ENCODE data around the gene CCDC134. TPM values are rescaled to one million over a fixed set of nuclear protein-coding genes. Genes with fewer than 3 reads are reported as not detected.

The CCDC134 gene
- total and polyA plus RNA-seq, 2 donors from 2014 or later = 5.0 to 12.2 TPM

DNA sequence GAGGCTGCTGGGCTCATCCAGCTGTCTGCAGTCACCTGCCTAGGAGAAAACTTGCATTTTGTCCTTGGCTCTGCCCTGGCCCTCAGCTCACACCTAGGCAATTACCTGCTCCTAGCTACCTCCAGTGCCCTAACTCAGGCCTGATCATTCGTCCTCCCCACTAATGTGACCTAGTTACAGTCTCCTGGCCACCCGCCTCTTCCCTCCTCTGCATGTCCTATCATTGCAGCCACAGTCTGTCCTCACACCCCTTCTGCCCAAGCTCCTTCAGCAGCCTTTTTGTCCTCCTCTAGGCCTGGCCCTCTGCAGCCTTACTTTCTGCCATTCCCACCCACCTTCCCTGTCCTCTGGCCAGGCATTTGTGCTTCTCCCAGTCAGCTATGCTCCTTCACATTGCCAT lies 17.7 kb upstream of the CCDC134 start:
- Histone ChIP-seq H3K4me3 (ENCODE audit: low read length in 3 of 3) (no peak overlapping the region), H3K27me3 (ENCODE audit: control insufficient read depth, insufficient read depth, low read length) (no peaks in the 10 kb centered on the region), H3K9me3 (ENCODE audit: control insufficient read depth in 2 of 3, insufficient read depth in 1 of 3, low read length in 3 of 3) (no peaks in the 10 kb centered on the region), H3K4me1 (ENCODE audit: control insufficient read depth in 2 of 3, insufficient read depth in 2 of 3, low read depth in 1 of 3, low read length in 3 of 3) (peaks cover 0 to 4% (median 0%) of the 10 kb centered on the region in 3 donors), H3K36me3 (ENCODE audit: control insufficient read depth in 2 of 3, insufficient read depth in 3 of 3, low read length in 3 of 3) (no peaks in the 10 kb centered on the region), H3K27ac (ENCODE audit: low read depth in 2 of 2, low read length in 2 of 2) (no peak overlapping the region), H3K9ac (ENCODE audit: low read length in 3 of 3) (no peak overlapping the region)
- DNase-seq (no peak), FAIRE-seq (no peak)
- TF ChIP-seq CTCF (IDR thresholded peaks at IDR 0.05; ENCODE audit: borderline replicate concordance, extremely low read depth, insufficient read depth) = no peak
- intact Hi-C loops (cut with DNase I) = no loop called here

- Histone ChIP-seq H3K36me3 (ENCODE audit: control insufficient read depth in 2 of 3, insufficient read depth in 3 of 3, low read length in 3 of 3) (no peaks in the 10 kb centered on the region), H3K4me3 (ENCODE audit: low read length in 3 of 3) (no peak overlapping the region), H3K4me1 (ENCODE audit: control insufficient read depth in 2 of 3, insufficient read depth in 2 of 3, low read depth in 1 of 3, low read length in 3 of 3) (peaks cover 0 to 4% (median 0%) of the 10 kb centered on the region in 3 donors), H3K27ac (ENCODE audit: low read depth in 2 of 2, low read length in 2 of 2) (no peak overlapping the region), H3K27me3 (ENCODE audit: control insufficient read depth, insufficient read depth, low read length) (no peaks in the 10 kb centered on the region), H3K9me3 (ENCODE audit: control insufficient read depth in 2 of 3, insufficient read depth in 1 of 3, low read length in 3 of 3) (no peaks in the 10 kb centered on the region), H3K9ac (ENCODE audit: low read length in 3 of 3) (no peak overlapping the region)
- no peak for DNase-seq
- intact Hi-C loops (cut with DNase I) = no loop called here
- FAIRE-seq = no peak
- TF ChIP-seq CTCF (IDR thresholded peaks at IDR 0.05; ENCODE audit: borderline replicate concordance, extremely low read depth, insufficient read depth) = no peak
Measured at GRCh38 chr22:41787331-41787730, 13.1 kb upstream of the CCDC134 start.

DNA sequence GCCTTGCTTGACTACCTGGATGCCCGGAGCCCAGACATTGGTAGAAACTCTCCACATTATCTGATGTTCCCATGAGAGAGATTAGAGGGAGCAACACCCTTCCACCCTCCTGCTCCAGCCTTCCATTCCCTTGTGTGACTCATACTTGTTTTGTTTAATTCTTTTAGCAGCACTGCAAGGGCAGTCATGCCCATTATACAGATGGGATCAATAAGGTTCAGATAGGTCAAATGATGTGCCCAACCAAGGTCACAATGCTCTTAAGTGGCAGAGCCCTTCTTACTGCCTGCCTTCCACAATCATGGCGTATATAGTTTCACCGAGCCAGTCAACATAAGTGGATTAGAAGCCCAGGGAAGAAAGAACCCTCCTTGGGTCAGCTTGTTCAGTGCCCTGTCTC lies 6.6 kb upstream of the CCDC134 start:
- no peaks in the 10 kb centered on the region for H3K4me1 ChIP-seq (ENCODE audit: control insufficient read depth in 2 of 3, insufficient read depth in 2 of 3, low read depth in 1 of 3, low read length in 3 of 3)
- no peaks in the 10 kb centered on the region for H3K27me3 ChIP-seq (ENCODE audit: control insufficient read depth, insufficient read depth, low read length)
- no peak overlapping the region for H3K9ac ChIP-seq (ENCODE audit: low read length in 3 of 3)
- no peak overlapping the region for H3K27ac ChIP-seq (ENCODE audit: low read depth in 2 of 2, low read length in 2 of 2)
- H3K36me3 ChIP-seq (ENCODE audit: control insufficient read depth in 2 of 3, insufficient read depth in 3 of 3, low read length in 3 of 3) = no peaks in the 10 kb centered on the region
- H3K9me3 ChIP-seq (ENCODE audit: control insufficient read depth in 2 of 3, insufficient read depth in 1 of 3, low read length in 3 of 3) = no peaks in the 10 kb centered on the region
- no peak overlapping the region for H3K4me3 ChIP-seq (ENCODE audit: low read length in 3 of 3)
- FAIRE-seq (no peak), DNase-seq (no peak)
- intact Hi-C loops (cut with DNase I) = no loop called here
- TF ChIP-seq CTCF (IDR thresholded peaks at IDR 0.05; ENCODE audit: borderline replicate concordance, extremely low read depth, insufficient read depth) = no peak

GRCh38 chr22:41798736-41799135 lies 1.7 kb upstream of the CCDC134 start:
- Histone ChIP-seq H3K36me3 (ENCODE audit: control insufficient read depth in 2 of 3, insufficient read depth in 3 of 3, low read length in 3 of 3) (no peaks in the 10 kb centered on the region), H3K4me3 (ENCODE audit: low read length in 3 of 3) (no peak overlapping the region), H3K27ac (ENCODE audit: low read depth in 2 of 2, low read length in 2 of 2) (no peak overlapping the region), H3K9me3 (ENCODE audit: control insufficient read depth in 2 of 3, insufficient read depth in 1 of 3, low read length in 3 of 3) (no peaks in the 10 kb centered on the region), H3K4me1 (ENCODE audit: control insufficient read depth in 2 of 3, insufficient read depth in 2 of 3, low read depth in 1 of 3, low read length in 3 of 3) (peaks cover 0 to 17% (median 7%) of the 10 kb centered on the region in 3 donors), H3K9ac (ENCODE audit: low read length in 3 of 3) (no peak overlapping the region), H3K27me3 (ENCODE audit: control insufficient read depth, insufficient read depth, low read length) (no peaks in the 10 kb centered on the region)
- intact Hi-C loops (cut with DNase I) = no loop called here
- DNase-seq (peak in 1 of 5 donors; percentile 8), FAIRE-seq (no peak)
- no peak for TF ChIP-seq CTCF (IDR thresholded peaks at IDR 0.05; ENCODE audit: borderline replicate concordance, extremely low read depth, insufficient read depth)
